HepG2 (cell line): ENCODE results near the gene PAFAH1B1. TPM values are rescaled to one million over a fixed set of nuclear protein-coding genes. Genes with fewer than 3 reads are reported as not detected.

Source experiments
- ATAC-seq: fragments of 200-7000 bp; cut with Tn5 transposase; 3 replicates; pipeline ENCODE4 v1.9.1; 2020; ENCODE audit warnings: mild to moderate bottlenecking, moderate library complexity
- BruUV-seq: library from RNA; stranded (reverse); fragments of 400-500 nt; replicated peaks from 2 replicates; lab custom pipeline; 2021; lab: Mats Ljungman, UMichigan
- CTCF ChIA-PET: fragments of 300-600 bp; formaldehyde crosslinking; extraction: SDS; loops from one replicate; lab custom pipeline; 2021; ENCODE audit warnings: low total read pairs, inconsistent platforms, low intra/inter-chr PET ratio; lab: Yijun Ruan, JAX
- POLR2A ChIA-PET: fragments of 350-600 bp; sonication (Branson Sonifier 250); formaldehyde crosslinking; loops from one replicate; lab custom pipeline; 2020; ENCODE audit warnings: antibody characterized with exemption, inconsistent platforms; lab: Yijun Ruan, JAX
- DNase-seq: peaks from one replicate; pipeline ENCODE4 v3.0.0-alpha.2; 2015; ENCODE audit warnings: low spot score
- FAIRE-seq: peaks from 3 replicates; lab custom pipeline; 2011; peaks lifted over from hg19 to GRCh38; lab: Jason Lieb, UNC
- H2AFZ ChIP-seq: one replicate; pipeline ENCODE4 v1.6.1; 2011; ENCODE audit warnings: low read length, inconsistent platforms
- H3K27ac ChIP-seq: fragments of 300-600 bp; 3 replicates; pipeline ENCODE4 v1.8.0; 2011; ENCODE audit warnings: mixed run types, mild to moderate bottlenecking, mixed read lengths, low read length, inconsistent platforms; ENCODE audit not compliant: insufficient read depth; ENCODE audit errors: extremely low read length
- H3K27me3 ChIP-seq, 2 experiments: fragments of 200-600 bp in 1 of 2; 2 replicates in 1 of 2; 3 replicates in 1 of 2; pipeline versions ENCODE4 v1.6.0 to v1.8.0; 2011; ENCODE audit warnings: low read length in 2 of 2, mild to moderate bottlenecking in 2 of 2, moderate library complexity in 2 of 2, inconsistent platforms in 1 of 2; ENCODE audit not compliant: insufficient read depth in 2 of 2, control insufficient read depth in 1 of 2
- H3K36me3 ChIP-seq, 2 experiments: fragments of 200-600 bp in 1 of 2; replicated peaks in 1 of 2; 2 replicates in 1 of 2; 3 replicates in 1 of 2; pipeline versions ENCODE4 v1.5.1 to v1.8.0; 2011; ENCODE audit warnings: low read length in 2 of 2, inconsistent platforms in 1 of 2; ENCODE audit not compliant: insufficient read depth in 2 of 2, control insufficient read depth in 1 of 2
- H3K4me1 ChIP-seq: 2 replicates; pipeline ENCODE4 v1.5.1; 2012; ENCODE audit warnings: low read length, inconsistent platforms; ENCODE audit not compliant: insufficient read depth
- H3K4me2 ChIP-seq: 2 replicates; pipeline ENCODE4 v1.6.0; 2011; ENCODE audit warnings: low read depth, low read length, inconsistent platforms
- H3K4me3 ChIP-seq, 3 experiments: fragments of 200-600 bp in 1 of 3; sonication (generic), shearing (Covaris generic) in 1 of 3; replicated peaks in 1 of 3; 2 replicates each; pipeline ENCODE4 v1.5.1; 2011 to 2016; ENCODE audit warnings: low read length in 3 of 3, inconsistent platforms in 2 of 3, low read depth in 2 of 3, mild to moderate bottlenecking in 2 of 3, control low read depth in 1 of 3, mixed read lengths in 1 of 3; ENCODE audit not compliant: insufficient read depth in 1 of 3
- H3K79me2 ChIP-seq: one replicate; pipeline ENCODE4 v1.6.1; 2011; ENCODE audit warnings: low read length, inconsistent platforms; ENCODE audit not compliant: insufficient read depth
- H3K9ac ChIP-seq: 2 replicates; pipeline ENCODE4 v1.6.0; 2011; ENCODE audit warnings: mild to moderate bottlenecking, low read depth, low read length, inconsistent platforms; ENCODE audit not compliant: insufficient read depth
- H3K9me3 ChIP-seq: 2 replicates; pipeline ENCODE4 v1.5.1; 2012; ENCODE audit warnings: mild to moderate bottlenecking, low read length
- H4K20me1 ChIP-seq: 2 replicates; pipeline ENCODE4 v1.6.0; 2011; ENCODE audit warnings: inconsistent platforms, mild to moderate bottlenecking, low read length, moderate library complexity; ENCODE audit not compliant: insufficient read depth
- AKNA ChIP-seq: sonication (generic); formaldehyde crosslinking; IDR thresholded peaks from 2 replicates; pipeline ENCODE4 v1.4.0; 2020; ENCODE audit warnings: missing genetic modification reagents, borderline replicate concordance
- ATRX ChIP-seq: sonication (generic); formaldehyde crosslinking; IDR thresholded peaks from 2 replicates; pipeline ENCODE4 v1.4.0; 2020; ENCODE audit warnings: missing genetic modification reagents, borderline replicate concordance
- FOXK1 ChIP-seq: sonication (generic); formaldehyde crosslinking; IDR thresholded peaks from 2 replicates; pipeline ENCODE4 v1.4.0; 2020; ENCODE audit warnings: low read depth, missing genetic modification reagents, borderline replicate concordance
- FOXO1 ChIP-seq: sonication (generic); formaldehyde crosslinking; IDR thresholded peaks from 2 replicates; pipeline ENCODE4 v1.4.0; 2020; ENCODE audit warnings: missing genetic modification reagents
- HOXD1 ChIP-seq: sonication (generic); formaldehyde crosslinking; IDR thresholded peaks from 2 replicates; pipeline ENCODE4 v1.5.0; 2020; ENCODE audit warnings: missing genetic modification reagents
- JUN ChIP-seq: sonication (generic); formaldehyde crosslinking; IDR thresholded peaks from 2 replicates; pipeline ENCODE4 v1.4.0; 2020; ENCODE audit warnings: mild to moderate bottlenecking, missing genetic modification reagents
- KDM5A ChIP-seq: fragments of 200-600 bp; sonication (generic); IDR thresholded peaks from 2 replicates; pipeline ENCODE4 v1.7.0; 2018; ENCODE audit warnings: antibody characterized with exemption, mild to moderate bottlenecking, low read length, borderline replicate concordance
- KLF11 ChIP-seq: IDR thresholded peaks from 2 replicates; pipeline ENCODE4 v1.6.1; 2016; ENCODE audit warnings: missing compliant biosample characterization
- KMT2B ChIP-seq: IDR thresholded peaks from 2 replicates; pipeline ENCODE4 v1.6.1; 2016; ENCODE audit warnings: missing genetic modification reagents, missing compliant biosample characterization
- TARDBP ChIP-seq: sonication (generic); formaldehyde crosslinking; IDR thresholded peaks from 2 replicates; pipeline ENCODE4 v1.8.0; 2022; ENCODE audit warnings: mild to moderate bottlenecking, missing genetic modification reagents
- TCF7L2 ChIP-seq: IDR thresholded peaks from 2 replicates; pipeline ENCODE4 v1.6.1; 2011; ENCODE audit warnings: mild to moderate bottlenecking, low read depth, low read length, moderate library complexity
- TFDP1 ChIP-seq: IDR thresholded peaks from 2 replicates; pipeline ENCODE4 v1.6.1; 2016; ENCODE audit warnings: missing compliant biosample characterization, missing genetic modification reagents, borderline replicate concordance
- TFDP2 ChIP-seq: sonication (generic); formaldehyde crosslinking; IDR thresholded peaks from 2 replicates; pipeline ENCODE4 v1.4.0; 2020; ENCODE audit warnings: missing genetic modification reagents
- ZNF205 ChIP-seq: IDR thresholded peaks from 2 replicates; pipeline ENCODE4 v1.6.1; 2018; ENCODE audit warnings: missing biosample characterization, missing genetic modification reagents
- ZNF367 ChIP-seq: sonication (generic); formaldehyde crosslinking; IDR thresholded peaks from 2 replicates; pipeline ENCODE4 v1.4.0; 2020; ENCODE audit warnings: missing genetic modification reagents, borderline replicate concordance
- ZNF569 ChIP-seq: sonication (generic); formaldehyde crosslinking; IDR thresholded peaks from 2 replicates; pipeline ENCODE4 v1.5.0; 2020; ENCODE audit warnings: mild to moderate bottlenecking, missing genetic modification reagents, moderate library complexity, borderline replicate concordance
- WGBS: methylation state at CpG from one replicate; pipeline ENCODE4 v1.1.6; 2017; ENCODE audit warnings: low lambda C conversion rate; 5-methylcytosine and 5-hydroxymethylcytosine counted together
- in situ Hi-C: cut with HindIII; loops from 2 replicates; pipeline ENCODE4 v1.10.0; 2017; ENCODE audit warnings: low pct_unique_long_range_greater_than_20kb; ENCODE audit not compliant: extremely low pct_ligation_motif_present
- intact Hi-C: fragments of 100-400 bp; cut with micrococcal nuclease; formaldehyde crosslinking; loops from one replicate; pipeline ENCODE4 v1.10.0; 2022; ENCODE audit not compliant: unreplicated experiment
- polyA plus RNA-seq, 8 experiments: library from polyadenylated mRNA; depleted of rRNA in 3 of 8; stranded (reverse) in 7 of 8; unstranded in 1 of 8; fragments of >200 nt; fragmentation: Illumina TruSeq in 4 of 8; extraction: Trizol in 4 of 8; gene quantifications; 2 replicates each; pipeline versions ENCODE4 v1.2.1 to v1.2.3, GENCODE V29; 2011 to 2016; ENCODE audit warnings: low read depth in 4 of 8, missing spikeins in 1 of 8, mixed read lengths in 1 of 8; ENCODE audit not compliant: insufficient read depth in 1 of 8
- total RNA-seq, 5 experiments: library from RNA; depleted of rRNA; stranded (reverse); fragments of >200 nt; fragmentation: Illumina TruSeq; extraction: Trizol; gene quantifications; 2 replicates each; pipeline ENCODE4 v1.2.3, GENCODE V29; 2016; ENCODE audit warnings: low read depth in 1 of 5
- TF ChIP-seq, protein P1 (sequence below): sonication (generic); formaldehyde crosslinking; conservative IDR thresholded peaks from 2 replicates; pipeline ENCODE4 v1.5.0; 2020; ENCODE audit warnings: missing genetic modification reagents

PAFAH1B1 gene
- total and polyA plus RNA-seq, 2 of the 13 experiments (the other 11 are each of a cell fraction or from before 2014, with no cell fraction given), result 46.0 to 64.9 TPM

DNA sequence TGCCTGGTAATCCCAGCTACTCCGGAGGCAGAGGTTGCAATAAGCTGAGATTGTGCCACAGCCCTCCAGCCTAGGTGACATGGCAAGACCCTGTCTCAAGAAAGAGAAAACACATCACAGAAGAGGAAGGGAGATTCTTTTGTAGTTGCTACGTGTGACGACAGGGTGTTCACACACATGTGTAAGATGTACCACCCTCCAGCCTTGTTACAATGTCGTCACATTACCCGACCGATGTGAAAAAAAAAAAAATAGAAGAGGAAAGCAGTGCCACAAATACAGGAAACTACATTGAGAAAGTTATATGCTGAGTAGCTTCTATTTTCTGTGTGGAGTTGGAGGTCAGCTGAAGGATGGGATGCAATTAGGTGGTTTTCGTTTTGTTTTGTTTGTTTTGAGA lies 62.1 kb downstream of the PAFAH1B1 start:
- Histone ChIP-seq H3K9ac (no peak overlapping the region), H3K4me2 (no peak overlapping the region), H3K79me2 (peaks cover 21% of the 10 kb centered on the region), H3K9me3 (no peaks in the 10 kb centered on the region), H4K20me1 (peaks cover 6% of the 10 kb centered on the region; the same call in 1 of the 2 replicates), H3K27ac (no peak overlapping the region), H3K27me3 (no peaks in the 10 kb centered on the region), H3K36me3 (peaks cover 1 to 10% of the 10 kb centered on the region in 2 experiments; a peak in 2 of 5 replicates), H2AFZ (no peak overlapping the region), H3K4me1 (no peaks in the 10 kb centered on the region), H3K4me3 (no peak overlapping the region)
- POLR2A ChIA-PET, result no interaction called here
- ATAC-seq, result no peak
- 95% methylated on average over 7 of the region's 7 CpGs for WGBS
- no peak for FAIRE-seq
- DNase-seq, result no peak
- CTCF ChIA-PET, result no interaction called here
- no peak for TF ChIP-seq KMT2B
- no peak for TF ChIP-seq FOXK1 (CRISPR knock-in tag)
- TF ChIP-seq TCF7L2, result no peak
- TF ChIP-seq FOXO1 (CRISPR knock-in tag), result no peak
- no peak for TF ChIP-seq TARDBP (CRISPR knock-in tag)
- no peak for TF ChIP-seq TFDP1 (CRISPR knock-in tag)
- TF ChIP-seq, protein P1, sequence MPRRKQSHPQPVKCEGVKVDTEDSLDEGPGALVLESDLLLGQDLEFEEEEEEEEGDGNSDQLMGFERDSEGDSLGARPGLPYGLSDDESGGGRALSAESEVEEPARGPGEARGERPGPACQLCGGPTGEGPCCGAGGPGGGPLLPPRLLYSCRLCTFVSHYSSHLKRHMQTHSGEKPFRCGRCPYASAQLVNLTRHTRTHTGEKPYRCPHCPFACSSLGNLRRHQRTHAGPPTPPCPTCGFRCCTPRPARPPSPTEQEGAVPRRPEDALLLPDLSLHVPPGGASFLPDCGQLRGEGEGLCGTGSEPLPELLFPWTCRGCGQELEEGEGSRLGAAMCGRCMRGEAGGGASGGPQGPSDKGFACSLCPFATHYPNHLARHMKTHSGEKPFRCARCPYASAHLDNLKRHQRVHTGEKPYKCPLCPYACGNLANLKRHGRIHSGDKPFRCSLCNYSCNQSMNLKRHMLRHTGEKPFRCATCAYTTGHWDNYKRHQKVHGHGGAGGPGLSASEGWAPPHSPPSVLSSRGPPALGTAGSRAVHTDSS (CRISPR knock-in tag), result no peak
- TF ChIP-seq ZNF569 (CRISPR knock-in tag), result no peak
- no peak for TF ChIP-seq JUN
- TF ChIP-seq HOXD1, result no peak
- TF ChIP-seq KDM5A, result no peak
- TF ChIP-seq ZNF367 (CRISPR knock-in tag), result no peak
- no peak for TF ChIP-seq KLF11 (CRISPR knock-in tag)
- TF ChIP-seq TFDP2 (CRISPR knock-in tag), result no peak
- TF ChIP-seq AKNA, result no peak
- TF ChIP-seq ZNF205 (CRISPR knock-in tag), result no peak
- TF ChIP-seq ATRX (CRISPR knock-in tag), result no peak
- no TSS peak for BruUV-seq
- intact Hi-C loops (no loop called here), in situ Hi-C loops (no loop called here)
